RKO (cell line): Measurements from ENCODE around the gene ARFGEF2.
A peak's percentile ranks its signal among the peaks of the same experiment; 100 is the strongest.
"Not testable (repeated sequence)": the region's sequence is repeated elsewhere in the genome, so short reads cannot be mapped to it uniquely, and the experiment has no call there.

Experiments
- DNase-seq: peaks from one replicate; pipeline ENCODE4 v3.0.0-alpha.2; 2016; ENCODE audit warnings: low spot score

Gene ARFGEF2

GRCh38 chr20:48999890-49000870, 78.7 kb downstream of the ARFGEF2 start:
- DNase-seq: no peak

DNA sequence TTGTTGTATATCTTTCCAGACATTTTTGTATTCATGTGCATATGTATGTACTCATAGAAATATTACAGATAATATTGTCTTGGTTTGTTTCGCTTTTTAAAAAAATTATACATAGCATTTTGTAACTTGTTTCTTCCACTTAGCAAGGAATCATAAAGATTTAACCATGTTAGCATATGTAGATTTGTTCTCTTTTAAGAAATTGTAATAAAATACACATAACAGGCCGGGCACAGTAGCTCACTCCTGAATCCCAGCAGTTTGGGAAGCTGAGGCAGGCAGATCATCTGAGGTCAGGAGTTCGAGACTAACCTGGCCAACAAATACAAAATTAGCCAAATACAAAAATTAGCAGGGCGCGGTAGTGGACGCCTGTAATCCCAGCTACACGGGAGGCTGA, 80.2 kb downstream of the ARFGEF2 start:
- DNase-seq: no peak

GRCh38 chr20:49006446-49006980, 85.0 kb downstream of the ARFGEF2 start:
- DNase-seq: no peak

DNA sequence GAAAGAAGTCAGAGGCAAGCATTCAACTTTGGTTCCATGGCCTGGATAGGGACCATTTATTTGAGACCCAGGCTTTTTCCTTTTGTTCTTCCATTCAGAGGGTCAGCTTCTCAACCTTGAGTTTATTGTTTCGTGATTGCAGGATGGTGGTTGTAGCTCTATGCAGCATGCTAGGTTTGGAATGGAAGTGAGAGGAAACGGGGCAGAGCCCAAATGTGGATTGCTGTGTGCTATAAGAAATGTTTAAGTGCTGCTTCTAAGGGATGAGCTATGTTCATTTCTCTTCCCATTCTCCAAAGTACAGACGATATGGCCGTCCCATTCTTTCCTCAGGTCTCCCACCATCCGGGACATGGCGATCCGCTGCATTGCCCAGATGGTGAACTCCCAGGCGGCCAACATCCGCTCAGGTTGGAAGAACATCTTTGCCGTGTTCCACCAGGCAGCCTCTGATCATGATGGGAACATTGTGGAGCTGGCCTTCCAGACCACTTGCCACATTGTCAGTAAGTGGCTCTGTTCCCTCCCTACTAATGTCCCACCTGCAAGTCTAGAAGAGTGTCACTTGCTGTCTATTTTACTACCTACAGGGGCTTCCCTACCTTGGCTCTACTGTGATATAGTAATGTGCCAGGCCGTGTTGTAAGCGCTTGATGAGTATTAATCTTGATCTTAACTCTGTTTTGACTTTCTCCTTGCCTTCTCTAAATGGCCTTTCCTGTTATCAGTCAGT, 88.6 kb downstream of the ARFGEF2 start:
- DNase-seq: no peak

DNA sequence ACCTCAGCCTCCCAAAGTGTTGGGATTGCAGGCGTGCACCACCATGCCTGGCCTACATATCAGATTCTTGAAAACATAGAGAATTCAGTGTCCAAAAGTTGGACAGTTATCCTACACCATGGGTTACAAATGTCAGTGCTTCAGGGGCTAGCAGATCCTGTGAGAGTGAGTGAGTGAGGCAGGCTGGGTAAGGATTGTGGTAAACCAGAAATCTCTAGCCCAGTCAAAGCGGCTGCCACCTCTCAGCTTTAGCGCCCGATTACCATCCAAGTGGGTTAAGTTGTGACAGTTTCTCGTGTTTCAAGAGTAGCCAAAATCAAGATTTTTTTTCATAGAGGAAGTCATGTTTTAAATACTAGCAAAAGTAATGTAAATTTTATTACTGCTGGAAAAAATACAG, 102.7 kb downstream of the ARFGEF2 start:
- no peak for DNase-seq

DNA sequence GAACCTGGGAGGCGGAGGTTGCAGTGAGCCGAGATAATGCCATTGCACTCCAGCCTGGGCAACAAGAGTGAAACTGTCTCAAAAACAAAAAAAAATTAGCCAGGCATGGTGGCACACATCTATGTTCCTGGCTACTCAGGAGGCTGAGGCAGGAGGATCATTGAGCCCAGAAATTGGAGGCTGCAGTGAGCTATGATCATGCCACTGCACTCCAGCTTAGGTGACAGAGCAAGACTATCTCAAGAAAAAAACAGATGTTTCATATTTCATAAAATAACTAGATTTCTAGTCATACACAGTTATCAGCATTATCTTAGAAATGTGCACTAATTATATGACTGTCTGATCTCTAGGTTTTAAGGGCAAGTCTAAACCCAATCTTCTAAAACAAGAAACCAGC, 106.7 kb downstream of the ARFGEF2 start:
- DNase-seq: not testable (repeated sequence)

- peak; percentile 76 for DNase-seq
Measured at GRCh38 chr20:49028684-49029083, 107.2 kb downstream of the ARFGEF2 start.

DNA sequence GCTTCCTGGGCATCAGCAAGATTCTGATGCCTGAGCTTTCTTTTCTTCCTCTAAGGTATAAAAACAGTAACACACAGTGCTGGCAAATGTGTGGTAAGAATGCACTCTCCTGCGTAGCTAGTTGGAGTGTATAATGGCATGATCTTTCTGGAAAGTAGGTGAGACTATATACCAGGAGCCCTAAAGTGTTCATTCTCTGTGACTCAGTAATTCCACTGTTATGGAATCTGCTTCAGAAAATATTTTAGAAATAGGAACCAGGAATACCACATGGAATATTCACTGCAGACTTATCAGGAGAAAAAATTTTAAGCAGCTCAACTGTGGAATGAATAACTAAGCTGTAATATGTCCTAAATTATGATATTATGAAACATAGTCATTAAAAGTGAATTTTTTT, 107.7 kb downstream of the ARFGEF2 start:
- DNase-seq: no peak

- DNase-seq: no peak
Measured at GRCh38 chr20:49030954-49031619, 109.6 kb downstream of the ARFGEF2 start.

DNA sequence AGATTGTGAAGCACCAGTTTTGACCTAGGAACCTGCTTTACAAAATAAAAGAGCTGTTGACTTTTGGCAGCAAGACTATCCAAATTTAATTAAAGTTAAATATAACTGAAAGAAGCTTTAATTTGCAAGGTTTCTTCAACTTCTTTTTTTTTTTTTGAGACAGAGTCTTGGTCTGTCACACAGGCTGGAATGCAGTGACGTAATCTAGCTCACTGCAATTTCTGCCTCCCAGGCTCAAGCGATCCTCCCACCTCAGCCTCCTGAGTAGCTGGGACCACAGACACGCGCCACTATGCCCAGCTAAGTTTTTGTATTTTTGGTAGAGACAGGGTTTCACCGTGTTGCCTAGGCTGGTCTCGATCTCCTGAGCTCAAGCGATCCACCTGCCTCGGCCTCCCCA, 110.9 kb downstream of the ARFGEF2 start:
- no peak for DNase-seq

DNA sequence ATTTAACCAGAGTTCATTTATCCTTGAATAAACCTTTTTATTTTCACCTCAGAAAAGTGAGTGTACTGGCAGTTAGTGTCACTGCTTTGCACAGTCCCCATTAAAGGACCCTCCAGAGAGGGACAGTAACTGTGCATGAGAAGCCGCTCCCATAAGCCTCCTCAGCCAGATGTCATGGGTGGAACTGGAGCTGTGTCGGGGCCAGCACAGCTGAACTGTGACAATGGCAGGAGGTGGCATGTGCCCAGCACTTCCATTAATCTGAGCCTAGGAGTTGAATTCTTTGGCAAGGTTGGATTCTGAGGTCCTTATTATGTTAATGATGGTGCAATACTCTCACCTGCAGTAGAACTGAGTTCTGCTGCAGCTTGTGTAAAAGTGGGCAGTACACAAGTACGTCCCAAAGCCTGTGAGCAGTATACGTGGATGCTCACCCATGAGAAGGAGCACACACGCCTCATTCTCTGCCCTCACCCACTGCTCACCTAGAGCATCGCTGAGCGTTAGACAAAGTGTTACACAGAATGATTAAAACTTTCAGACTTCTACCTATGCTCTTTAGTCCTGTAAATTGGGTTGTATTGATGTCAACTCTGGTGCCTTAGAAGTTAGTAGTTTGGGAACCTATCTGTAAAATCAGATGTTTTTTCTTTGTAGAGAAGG, 112.7 kb downstream of the ARFGEF2 start:
- DNase-seq: no peak

- DNase-seq: no peak
Measured at GRCh38 chr20:49037962-49038387, 116.5 kb downstream of the ARFGEF2 start.

GRCh38 chr20:49039854-49040253, 118.3 kb downstream of the ARFGEF2 start:
- no peak for DNase-seq

GRCh38 chr20:49043000-49043399, 121.5 kb downstream of the ARFGEF2 start:
- no peak for DNase-seq

GRCh38 chr20:49045440-49046086, 124.1 kb downstream of the ARFGEF2 start:
- peak; percentile 31 for DNase-seq

DNA sequence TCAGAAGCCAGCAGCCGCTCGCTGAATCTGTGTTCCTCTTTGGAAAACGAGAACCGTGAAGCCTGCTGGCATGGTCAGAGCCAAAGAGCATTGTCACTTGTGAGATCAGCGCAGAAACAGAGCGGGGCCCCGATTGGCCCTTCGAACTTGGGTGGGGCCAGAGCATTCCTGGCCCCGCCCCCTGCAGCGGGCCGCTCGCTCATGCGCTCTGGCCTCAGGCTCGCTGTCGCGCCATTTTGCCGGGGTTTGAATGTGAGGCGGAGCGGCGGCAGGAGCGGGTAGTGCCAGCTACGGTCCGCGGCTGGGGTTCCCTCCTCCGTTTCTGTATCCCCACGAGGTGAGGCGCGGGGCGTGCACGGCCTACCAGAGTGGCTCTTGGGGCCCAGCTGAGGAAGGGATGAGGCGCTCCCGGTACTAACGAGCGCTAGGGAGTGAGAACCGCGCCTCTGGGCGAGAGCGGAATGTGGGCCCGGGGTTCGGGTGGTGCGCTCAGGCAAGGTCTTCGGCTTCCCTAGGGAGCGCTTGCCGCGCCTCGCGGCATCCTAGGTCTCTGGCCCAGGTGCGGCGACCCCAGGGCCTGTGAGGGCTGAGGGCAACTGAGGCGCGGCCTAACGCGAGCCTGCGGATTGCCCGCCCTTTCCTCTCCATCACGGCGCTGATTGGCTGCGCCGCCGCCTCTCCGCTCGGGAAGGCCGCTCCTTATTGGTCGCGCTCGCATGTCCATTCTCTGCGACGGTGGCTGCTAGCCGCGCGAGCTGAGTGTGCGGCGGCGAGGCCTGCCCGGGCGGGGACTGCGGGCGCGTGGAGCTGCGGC, 124.8 kb downstream of the ARFGEF2 start, which contains the start of gene CSE1L:
Gene CSE1L, plus strand, starts transcription at position 226 of the 814 bp plus-strand sequence. CDS start 12,152 bp downstream, outside the sequence.
- DNase-seq: peak; percentile 98

- no peak for DNase-seq
Measured at GRCh38 chr20:49052334-49052733, 130.8 kb downstream of the ARFGEF2 start.

GRCh38 chr20:49054056-49054643, 132.6 kb downstream of the ARFGEF2 start:
- DNase-seq: no peak

DNA sequence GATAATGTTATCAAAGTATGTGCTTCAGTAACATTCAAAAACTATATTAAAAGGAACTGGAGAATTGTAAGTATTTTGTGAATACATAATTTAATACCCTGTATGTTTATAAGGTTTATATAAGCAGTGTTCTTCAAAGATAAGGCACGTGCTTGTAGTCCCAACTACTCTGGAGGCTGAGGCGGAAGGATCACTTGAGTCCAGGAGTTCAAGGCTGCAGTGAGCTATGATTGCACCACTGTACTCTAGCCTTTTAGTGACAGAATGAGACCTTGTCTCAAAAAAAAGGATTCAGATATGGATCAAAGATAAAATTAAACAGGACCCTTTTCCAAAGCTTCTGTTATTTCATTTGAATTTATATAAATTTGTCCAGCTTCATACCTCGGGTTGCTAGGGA, 141.8 kb downstream of the ARFGEF2 start:
- no peak for DNase-seq

- DNase-seq: no peak
Measured at GRCh38 chr20:49074521-49074920, 153.0 kb downstream of the ARFGEF2 start.
